ENCODE data around the gene PSAPL1. TPM values are rescaled to one million over a fixed set of nuclear protein-coding genes. Genes with fewer than 3 reads are reported as not detected.
"Not testable (repeated sequence)": the region's sequence is repeated elsewhere in the genome, so short reads cannot be mapped to it uniquely, and the experiment has no call there.

The PSAPL1 gene
- total RNA-seq, 1 donor from 2014 or later = 0.51 TPM

GRCh38 chr4:7458477-7458876 lies 23.7 kb upstream of the PSAPL1 start:
- DNase-seq = no peak

- no peak for DNase-seq
These were observed 23.3 kb upstream of the PSAPL1 start for GRCh38 chr4:7458066-7458425.

DNA sequence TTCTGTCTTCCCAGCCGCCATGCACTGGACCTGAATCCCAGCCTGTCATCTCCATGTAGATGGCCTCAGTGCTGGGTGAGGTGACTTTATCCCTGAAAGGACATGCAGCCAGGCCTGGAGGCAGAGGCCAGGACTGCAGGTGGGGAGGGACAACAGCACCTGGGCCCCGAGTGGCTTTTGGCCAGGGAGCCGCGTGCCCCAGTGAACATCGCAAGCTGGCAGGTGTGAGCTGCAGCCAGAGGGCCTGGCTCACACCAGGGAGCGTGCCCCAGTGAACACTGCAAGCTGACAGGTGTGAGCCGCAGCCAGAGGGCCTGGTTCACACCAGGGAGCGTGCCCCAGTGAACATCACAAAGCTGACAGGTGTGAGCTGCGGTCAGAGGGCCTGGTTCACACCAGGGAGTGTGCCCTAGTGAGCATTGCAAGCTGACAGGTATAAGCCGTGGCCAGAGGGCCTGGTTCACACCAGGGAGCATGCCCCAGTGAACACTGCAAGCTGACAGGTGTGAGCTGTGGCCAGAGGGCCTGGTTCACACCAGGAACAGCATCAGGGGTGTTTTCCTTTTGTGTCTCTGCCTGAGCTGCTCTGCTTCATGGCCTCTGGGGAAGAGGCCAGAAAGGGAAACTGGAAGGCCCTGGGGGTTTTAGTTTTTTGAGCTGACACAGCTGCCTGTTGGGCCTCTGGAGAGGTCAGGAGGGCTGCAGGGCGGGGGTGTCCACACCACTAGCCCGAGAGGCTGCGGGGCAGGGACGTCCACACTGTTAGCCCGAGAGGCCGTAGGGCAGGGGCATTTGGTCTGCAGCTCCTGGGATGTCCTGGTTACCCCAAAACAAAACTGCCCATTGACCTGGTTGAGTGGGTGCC lies 22.7 kb upstream of the PSAPL1 start:
- no peak for DNase-seq

GRCh38 chr4:7452802-7453201 lies 18.1 kb upstream of the PSAPL1 start:
- not testable (repeated sequence) for DNase-seq

GRCh38 chr4:7451800-7452199 lies 17.1 kb upstream of the PSAPL1 start:
- DNase-seq = no peak

- DNase-seq = no peak
These were observed 16.7 kb upstream of the PSAPL1 start for GRCh38 chr4:7451434-7451789.

- no peak for DNase-seq
These were observed 16.2 kb upstream of the PSAPL1 start for GRCh38 chr4:7450775-7451433.

GRCh38 chr4:7448036-7448435 lies 13.3 kb upstream of the PSAPL1 start:
- no peak for DNase-seq

GRCh38 chr4:7447236-7447635 lies 12.5 kb upstream of the PSAPL1 start:
- DNase-seq = no peak

DNA sequence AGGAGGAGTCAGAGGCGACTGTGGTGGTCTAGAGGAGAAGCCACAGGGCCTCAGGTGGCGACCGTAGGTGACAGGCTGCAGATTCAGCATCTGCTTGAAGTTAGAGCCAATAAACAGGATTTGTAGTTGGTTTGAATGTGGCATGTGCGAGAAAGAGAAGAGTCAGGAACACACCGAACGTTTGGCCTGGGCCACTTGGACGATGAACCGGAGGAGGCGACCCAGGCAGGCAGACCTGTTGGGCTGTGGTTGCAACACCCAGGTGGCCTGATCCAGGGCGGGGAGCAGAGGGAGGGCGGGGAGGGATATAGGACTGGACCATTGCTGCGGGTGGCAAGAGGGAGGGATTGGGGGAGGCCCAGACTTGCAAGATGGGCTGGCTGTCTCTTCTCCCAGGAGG lies 10.0 kb upstream of the PSAPL1 start:
- no peak for DNase-seq

- no peak for DNase-seq
These were observed 9.6 kb upstream of the PSAPL1 start for GRCh38 chr4:7444314-7444713.

DNA sequence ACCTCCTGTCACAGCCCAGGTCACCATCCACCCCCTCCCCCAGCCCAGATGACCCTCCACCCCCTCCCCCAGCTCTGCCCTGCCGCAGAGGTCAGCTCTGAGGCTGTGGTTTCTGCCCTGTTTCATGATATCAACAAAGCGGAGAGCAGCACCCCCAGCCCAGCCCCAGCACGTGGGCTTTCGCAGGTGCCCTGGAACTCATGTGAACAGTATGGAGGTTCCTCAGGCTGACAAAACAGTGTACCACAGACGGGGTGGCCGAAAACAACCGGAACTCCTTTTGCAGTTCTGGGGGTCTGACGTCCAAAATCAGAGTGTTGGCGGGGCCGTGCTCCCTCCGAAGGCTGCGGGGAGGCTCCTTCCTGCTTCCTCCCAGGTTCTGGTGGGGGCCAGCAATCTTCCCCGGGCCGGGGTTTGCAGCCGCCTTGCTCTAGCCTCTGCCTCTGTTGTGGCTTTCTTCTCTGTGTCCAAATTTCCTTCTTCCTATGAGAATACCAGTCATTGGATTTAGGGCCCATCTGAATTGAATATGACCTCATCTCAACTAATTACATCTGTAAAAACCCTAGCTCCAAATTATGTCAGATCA lies 7.9 kb upstream of the PSAPL1 start:
- no peak for DNase-seq

DNA sequence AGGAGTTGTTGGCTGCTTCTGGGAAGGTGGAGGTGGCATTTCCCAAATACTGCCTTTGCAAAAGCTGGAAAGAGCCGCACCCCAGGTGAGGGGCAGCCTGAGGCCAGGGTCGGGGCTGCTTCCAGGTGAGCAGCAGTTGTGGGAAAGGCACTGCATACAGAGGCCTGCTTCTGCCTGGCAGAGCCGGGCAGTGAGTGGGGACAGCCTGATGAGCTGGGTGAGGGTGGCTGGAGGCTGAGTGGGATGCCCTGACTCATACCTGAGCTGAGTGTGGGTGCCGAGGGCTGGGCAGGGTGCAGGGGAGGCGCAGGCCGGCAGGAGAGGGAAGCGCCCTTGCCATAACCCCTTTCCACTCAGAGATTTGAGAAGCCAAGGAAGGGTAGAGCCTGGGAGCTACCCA lies 6.5 kb upstream of the PSAPL1 start:
- no peak for DNase-seq

GRCh38 chr4:7439699-7440098 lies 5.0 kb upstream of the PSAPL1 start:
- DNase-seq = no peak

DNA sequence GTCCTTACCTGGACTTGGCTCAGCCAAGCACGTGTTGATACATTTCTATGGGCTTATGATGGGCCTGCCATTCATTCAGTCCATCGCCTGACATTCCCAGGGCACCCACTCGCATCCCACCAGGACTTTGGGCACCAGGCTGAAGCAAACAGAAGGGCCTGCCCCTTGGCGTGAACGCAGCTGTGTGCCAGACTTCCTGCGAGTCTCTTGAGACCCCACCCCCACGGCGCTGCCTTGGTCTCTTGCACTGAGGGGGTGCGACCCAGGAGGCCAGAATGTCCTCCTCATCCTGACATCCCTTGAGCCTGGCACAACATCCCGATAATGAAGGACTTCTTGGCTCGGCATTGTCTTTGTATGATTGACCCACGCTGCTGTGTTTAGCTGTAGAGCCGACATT lies 1.5 kb upstream of the PSAPL1 start:
- no peak for DNase-seq

GRCh38 chr4:7435471-7436061 lies 836 bp upstream of the PSAPL1 start:
- no peak for DNase-seq

- DNase-seq = no peak
These were observed 477 bp downstream of the PSAPL1 start for GRCh38 chr4:7434141-7434765.

DNA sequence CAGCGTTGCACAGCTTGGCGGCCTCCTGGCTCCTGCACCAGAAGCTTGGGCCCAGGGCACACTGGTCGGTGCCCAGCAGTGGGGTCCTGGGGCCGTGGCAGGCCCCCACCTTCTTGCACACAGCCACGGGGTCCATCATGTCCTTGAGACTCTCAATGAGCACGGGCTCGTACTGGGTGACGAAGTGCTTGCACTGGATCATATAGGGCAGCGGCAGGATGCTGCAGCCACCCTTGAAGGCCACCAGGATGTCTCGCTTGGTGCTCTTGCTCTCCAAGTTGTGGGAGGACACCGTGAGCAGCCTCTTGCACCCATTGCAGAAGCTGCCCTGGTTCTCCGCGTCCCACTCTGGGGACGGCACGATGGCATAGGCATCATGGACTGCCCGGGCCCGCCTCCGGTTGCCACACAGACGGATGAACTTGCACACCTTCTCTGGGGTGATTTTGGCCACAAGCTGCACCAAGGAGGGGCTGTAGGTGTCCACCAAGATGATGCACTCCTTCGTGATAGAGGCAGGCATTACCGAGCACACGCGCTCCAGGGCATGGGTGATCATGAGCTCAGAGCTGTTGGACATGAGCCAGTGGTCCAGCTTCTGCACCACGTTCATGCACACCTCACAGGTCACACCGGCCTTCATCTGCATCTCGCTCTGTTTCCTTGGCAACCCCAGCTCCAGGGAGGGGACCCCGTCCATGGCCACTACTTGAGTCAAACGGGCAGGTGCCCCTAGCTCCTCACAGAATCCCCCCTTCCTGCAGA lies 1.2 kb downstream of the PSAPL1 start:
- no peak for DNase-seq

- DNase-seq = no peak
These were observed 2.0 kb downstream of the PSAPL1 start for GRCh38 chr4:7432531-7433375.

GRCh38 chr4:7431696-7432530 lies 2.8 kb downstream of the PSAPL1 start:
- DNase-seq = no peak
